Measurements from ENCODE around the gene PTGFR.

The PTGFR gene

DNA sequence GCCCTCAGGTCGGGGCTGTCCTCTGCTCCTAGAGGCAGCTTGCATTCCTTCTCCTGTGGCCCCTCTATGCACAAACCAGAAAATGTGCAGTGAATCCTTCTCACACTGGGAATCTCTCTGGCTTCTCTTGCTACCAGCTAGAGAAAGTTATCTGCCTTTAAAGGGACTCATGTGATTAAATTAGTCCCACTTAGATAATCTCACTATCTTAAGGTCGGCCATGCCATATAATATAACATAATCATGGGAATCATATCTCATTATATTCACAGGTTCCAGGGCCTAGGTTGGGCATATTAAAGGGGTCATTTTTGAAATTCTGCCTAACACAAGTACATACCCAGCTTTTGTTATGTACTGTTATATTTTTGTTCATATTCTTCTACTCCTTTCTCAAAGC lies 31.4 kb downstream of the PTGFR start:
- DNase-seq: no peak

DNA sequence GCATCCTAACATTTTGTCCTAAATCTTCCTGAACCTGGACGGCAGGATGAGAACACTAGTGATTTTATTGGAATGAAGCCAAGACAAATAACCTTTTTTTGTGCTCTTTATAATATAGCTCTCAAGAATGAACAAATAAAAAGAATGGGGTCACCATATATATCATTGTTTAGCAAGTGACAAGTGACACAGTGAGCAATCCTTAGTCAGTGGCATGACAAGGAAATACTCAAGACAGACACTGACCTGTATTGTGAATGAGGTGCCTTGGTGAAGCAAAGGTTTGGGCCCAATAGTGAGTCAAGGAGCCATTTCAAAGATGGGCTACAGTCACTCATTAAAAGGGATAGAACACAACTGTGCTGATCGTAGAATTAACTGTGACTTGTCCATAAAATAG lies 35.7 kb downstream of the PTGFR start:
- DNase-seq: no peak

DNA sequence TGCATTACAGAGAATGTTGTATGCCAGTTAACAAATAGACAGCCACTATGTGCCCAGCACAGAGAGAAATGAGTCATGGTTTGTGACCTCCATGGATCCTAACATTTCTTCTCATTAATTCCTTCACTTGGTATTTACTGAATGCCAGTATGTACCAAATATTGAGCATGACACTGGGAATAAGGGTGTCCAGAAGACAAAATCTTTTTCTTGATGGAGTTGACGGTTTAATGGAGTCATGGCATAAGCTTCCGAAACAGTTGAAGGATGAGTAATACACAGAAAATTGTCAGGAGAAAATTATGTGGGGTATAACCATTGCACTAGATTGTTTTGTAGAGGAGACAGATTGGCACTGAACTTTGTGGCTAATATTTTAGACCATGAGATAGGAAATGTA lies 36.9 kb downstream of the PTGFR start:
- DNase-seq: no peak

DNA sequence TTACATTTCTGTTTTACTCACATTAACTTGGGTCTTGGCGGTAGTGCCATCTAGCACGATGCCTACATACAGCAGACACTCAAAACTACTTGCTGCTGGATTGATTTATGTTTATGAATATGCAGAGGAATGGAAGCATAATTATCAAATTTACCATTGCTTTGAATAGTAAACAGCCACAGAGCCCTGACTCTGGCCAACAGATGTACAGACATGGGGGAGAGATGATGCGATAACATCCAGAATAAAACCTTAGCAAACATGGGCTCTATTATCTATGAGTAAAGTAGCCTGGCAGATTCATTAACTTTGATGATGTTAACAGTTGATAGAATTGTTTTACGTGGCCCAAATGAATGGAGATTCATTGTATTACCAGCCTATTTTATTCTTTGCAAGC lies 42.8 kb downstream of the PTGFR start:
- DNase-seq: no peak

GRCh38 chr1:78535286-78535685 lies 44.5 kb downstream of the PTGFR start:
- no peak for DNase-seq

DNA sequence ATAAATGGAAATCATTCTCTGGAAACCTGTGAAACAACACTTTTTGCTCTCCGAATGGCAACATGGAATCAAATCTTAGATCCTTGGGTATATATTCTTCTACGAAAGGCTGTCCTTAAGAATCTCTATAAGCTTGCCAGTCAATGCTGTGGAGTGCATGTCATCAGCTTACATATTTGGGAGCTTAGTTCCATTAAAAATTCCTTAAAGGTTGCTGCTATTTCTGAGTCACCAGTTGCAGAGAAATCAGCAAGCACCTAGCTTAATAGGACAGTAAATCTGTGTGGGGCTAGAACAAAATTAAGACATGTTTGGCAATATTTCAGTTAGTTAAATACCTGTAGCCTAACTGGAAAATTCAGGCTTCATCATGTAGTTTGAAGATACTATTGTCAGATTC lies 45.7 kb downstream of the PTGFR start:
- DNase-seq: no peak

- DNase-seq: no peak
These were observed 49.3 kb downstream of the PTGFR start for GRCh38 chr1:78540048-78540447.

DNA sequence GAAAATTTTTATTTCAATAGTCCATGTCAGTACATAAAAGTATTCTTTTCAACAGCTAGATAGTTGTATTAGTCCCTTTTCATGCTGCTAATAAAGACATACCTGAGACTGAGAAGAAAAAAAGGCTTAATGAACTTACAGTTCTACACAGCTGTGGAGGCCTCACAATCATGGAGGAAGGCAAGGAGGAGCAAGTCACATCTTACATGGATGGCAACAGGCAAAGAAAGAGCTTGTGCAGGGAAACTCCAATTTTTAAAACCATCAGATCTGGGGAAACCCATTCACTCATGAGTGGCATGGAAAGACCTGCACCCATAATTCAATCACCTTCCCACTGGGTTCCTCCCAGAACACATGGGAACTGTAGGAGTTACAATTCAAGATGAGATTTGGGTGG lies 50.7 kb downstream of the PTGFR start:
- no peak for DNase-seq

GRCh38 chr1:78543941-78544643 lies 53.3 kb downstream of the PTGFR start:
- no peak for DNase-seq

- no peak for DNase-seq
These were observed 56.3 kb downstream of the PTGFR start for GRCh38 chr1:78547081-78547480.

- DNase-seq: no peak
These were observed 58.6 kb downstream of the PTGFR start for GRCh38 chr1:78549331-78549730.

GRCh38 chr1:78549891-78550290 lies 59.1 kb downstream of the PTGFR start:
- DNase-seq: no peak

DNA sequence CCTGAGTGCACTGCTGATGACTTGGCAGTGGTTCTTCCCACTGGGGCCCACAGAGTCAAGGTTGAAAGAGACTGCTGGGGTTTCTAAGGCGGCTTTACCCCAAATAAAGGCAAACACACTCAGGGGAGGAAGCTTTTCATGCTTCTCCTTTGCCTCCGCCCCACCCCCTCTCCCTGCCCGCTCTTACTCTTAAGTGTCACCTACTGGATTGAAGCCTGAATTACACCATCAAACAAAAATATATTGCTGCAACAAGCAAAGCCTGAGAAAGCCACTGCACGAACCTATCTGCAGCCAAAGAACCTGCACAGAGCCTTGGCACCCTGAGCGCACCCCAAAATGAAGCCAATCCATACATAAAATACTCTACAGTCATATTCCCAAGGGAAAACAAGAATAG lies 63.1 kb downstream of the PTGFR start:
- DNase-seq: no peak

DNA sequence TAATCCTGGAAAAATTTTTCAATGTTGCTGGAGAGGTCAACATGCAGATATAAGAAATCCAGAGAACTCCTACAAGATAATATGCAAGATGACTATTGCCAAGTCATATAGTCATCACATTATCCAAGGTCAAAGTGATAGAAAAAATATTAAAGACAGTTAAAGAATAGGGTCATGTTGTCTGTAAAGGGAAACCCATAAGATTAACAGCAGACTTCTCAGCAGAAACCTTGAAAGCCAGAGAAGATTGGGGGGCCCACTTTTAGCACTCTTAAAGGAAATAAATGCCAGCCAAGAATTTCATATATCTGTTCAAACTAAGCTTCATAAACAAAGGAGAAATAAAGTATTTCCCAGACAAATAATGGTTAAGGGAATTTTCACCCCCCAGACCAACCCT lies 64.1 kb downstream of the PTGFR start:
- DNase-seq: no peak

DNA sequence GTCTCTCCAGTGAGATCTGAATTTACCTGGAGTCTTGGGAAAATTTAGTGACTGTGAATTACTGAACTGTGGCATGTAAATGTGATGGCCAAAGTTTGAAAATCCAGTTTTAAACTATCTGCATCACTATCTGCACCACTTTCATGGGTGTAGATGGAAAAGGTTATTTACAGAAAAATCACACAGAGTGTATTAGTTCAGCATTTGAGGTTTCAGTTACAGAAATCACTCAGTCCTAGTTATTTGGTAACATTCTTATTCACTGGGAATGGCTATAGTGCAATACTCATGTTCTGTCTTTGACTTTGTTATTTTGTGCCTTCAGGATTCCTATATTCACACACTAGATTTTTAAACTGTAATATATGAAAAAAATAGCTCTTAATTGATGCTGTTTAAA lies 68.9 kb downstream of the PTGFR start:
- no peak for DNase-seq

DNA sequence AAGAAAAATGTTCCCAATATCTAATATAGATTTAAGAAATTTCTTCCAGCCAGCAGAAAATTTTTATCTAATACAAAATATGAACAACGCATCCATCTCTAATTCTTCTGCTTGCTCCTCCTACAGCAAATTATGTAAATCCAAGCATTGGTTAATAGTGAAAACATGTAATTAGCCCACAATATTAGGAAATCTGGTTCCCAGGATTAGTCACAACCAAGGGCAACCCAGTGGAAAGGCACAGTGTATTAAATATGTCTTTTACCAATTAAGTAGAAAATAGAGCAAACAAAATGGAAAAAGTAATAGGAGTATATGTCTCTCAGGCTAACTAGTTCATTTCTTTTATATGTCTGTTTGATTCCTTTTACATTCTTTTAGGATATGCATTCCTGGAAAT lies 70.0 kb downstream of the PTGFR start:
- no peak for DNase-seq

- DNase-seq: no peak
These were observed 71.1 kb downstream of the PTGFR start for GRCh38 chr1:78561856-78562255.

- DNase-seq: no peak
These were observed 74.6 kb downstream of the PTGFR start for GRCh38 chr1:78565393-78565792.

DNA sequence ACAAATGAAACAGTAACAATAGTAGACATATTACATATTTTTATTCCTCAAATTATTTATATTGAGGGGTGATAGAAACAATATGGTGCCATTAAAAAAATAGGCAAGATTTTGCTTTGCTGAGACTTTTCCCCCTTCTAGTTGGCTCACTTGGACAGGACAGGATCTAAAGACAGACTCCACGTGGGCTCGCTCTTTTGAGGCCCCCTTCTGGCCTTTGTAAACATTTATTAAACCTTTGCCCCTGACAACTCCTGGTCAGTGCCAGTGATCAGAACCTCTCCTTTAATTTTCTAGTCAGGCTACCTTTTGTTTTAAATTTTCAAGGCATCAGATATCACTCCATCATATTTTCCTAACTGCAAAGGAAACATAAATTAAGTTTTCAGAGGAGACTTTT lies 79.8 kb downstream of the PTGFR start:
- no peak for DNase-seq

GRCh38 chr1:78577257-78578100 lies 86.7 kb downstream of the PTGFR start:
- no peak for DNase-seq

DNA sequence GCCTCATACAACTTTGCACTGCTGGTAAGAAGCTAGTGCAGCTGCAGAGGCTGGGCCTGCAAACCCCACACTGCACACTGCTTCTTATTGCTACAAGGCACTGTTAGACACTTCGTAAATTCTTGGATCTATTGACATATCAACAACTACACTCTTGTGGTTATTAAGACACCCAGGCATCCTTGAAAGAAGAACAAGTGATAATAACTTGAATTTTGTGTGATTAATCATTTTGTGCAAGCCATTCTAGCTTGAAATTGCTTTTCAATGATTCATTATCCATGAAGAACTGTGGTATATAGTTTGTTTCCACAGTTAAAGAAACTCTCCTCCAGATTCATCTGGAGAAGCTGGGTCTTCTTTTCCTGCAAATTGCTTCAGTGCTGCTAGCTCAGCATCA lies 95.8 kb downstream of the PTGFR start:
- no peak for DNase-seq

DNA sequence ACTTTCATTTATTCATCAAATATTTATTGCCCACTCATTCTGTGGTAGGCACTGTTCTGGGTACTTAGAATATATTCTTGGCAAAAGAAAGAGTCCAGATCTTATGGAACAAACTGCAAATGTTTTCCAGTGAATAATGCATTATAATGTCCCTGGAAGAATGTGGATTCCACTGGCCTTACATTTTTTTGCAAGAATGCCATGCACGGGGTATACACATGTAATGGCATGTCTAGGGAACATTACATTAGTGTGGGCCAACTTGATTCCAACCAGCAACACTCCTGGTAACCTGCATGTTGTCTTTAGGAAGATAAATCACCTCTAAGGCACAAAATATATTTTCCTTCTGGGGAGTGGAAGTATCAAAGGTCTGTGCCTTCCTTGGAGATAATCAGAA lies 96.4 kb downstream of the PTGFR start:
- no peak for DNase-seq
